GM18907 (cell line): Measurements from ENCODE around the gene UNC5CL.

Experiments used
- ATAC-seq: cut with Tn5 transposase; IDR thresholded peaks from one replicate; pipeline ENCODE4 v1.9.1; 2021; ENCODE audit warnings: mild to moderate bottlenecking, moderate library complexity; ENCODE audit not compliant: unreplicated experiment

UNC5CL gene

GRCh38 chr6:41064841-41065240 lies 25.8 kb upstream of the UNC5CL start:
- no peak for ATAC-seq

GRCh38 chr6:41063884-41064285 lies 24.9 kb upstream of the UNC5CL start:
- ATAC-seq: no peak

- no peak for ATAC-seq
These were observed 23.0 kb upstream of the UNC5CL start for GRCh38 chr6:41062056-41062455.

- ATAC-seq: no peak
These were observed 22.2 kb upstream of the UNC5CL start for GRCh38 chr6:41061196-41061726.

GRCh38 chr6:41059556-41059955 lies 20.5 kb upstream of the UNC5CL start:
- no peak for ATAC-seq

GRCh38 chr6:41058783-41059181 lies 19.8 kb upstream of the UNC5CL start:
- ATAC-seq: no peak

- ATAC-seq: no peak
These were observed 17.9 kb upstream of the UNC5CL start for GRCh38 chr6:41056768-41057490.

- ATAC-seq: no peak
These were observed 16.1 kb upstream of the UNC5CL start for GRCh38 chr6:41055149-41055548.

- no peak for ATAC-seq
These were observed 15.5 kb upstream of the UNC5CL start for GRCh38 chr6:41054511-41054910.

GRCh38 chr6:41053041-41053440 lies 14.0 kb upstream of the UNC5CL start, which contains the start of gene APOBEC2:
Gene APOBEC2 (plus strand): TSS chr6:41053202. CDS start chr6:41053348, 146 bp downstream.
- ATAC-seq: no peak

- no peak for ATAC-seq
These were observed 12.9 kb upstream of the UNC5CL start for GRCh38 chr6:41051873-41052272.

GRCh38 chr6:41050536-41050935 lies 11.5 kb upstream of the UNC5CL start:
- ATAC-seq: no peak

- no peak for ATAC-seq
These were observed 10.9 kb upstream of the UNC5CL start for GRCh38 chr6:41049955-41050354.

- ATAC-seq: no peak
These were observed 10.5 kb upstream of the UNC5CL start for GRCh38 chr6:41049521-41049920.

GRCh38 chr6:41047745-41048732 lies 9.0 kb upstream of the UNC5CL start:
- no peak for ATAC-seq

- ATAC-seq: no peak
These were observed 8.3 kb upstream of the UNC5CL start for GRCh38 chr6:41047306-41047705.

- no peak for ATAC-seq
These were observed 7.1 kb upstream of the UNC5CL start for GRCh38 chr6:41046084-41046483.

GRCh38 chr6:41045664-41046063 lies 6.6 kb upstream of the UNC5CL start:
- no peak for ATAC-seq

- no peak for ATAC-seq
These were observed 4.1 kb upstream of the UNC5CL start for GRCh38 chr6:41043151-41043550.

GRCh38 chr6:41042226-41043055 lies 3.4 kb upstream of the UNC5CL start, which contains the start of gene TSPO2:
Gene TSPO2 (plus strand): TSS chr6:41042467. CDS start chr6:41042986, 519 bp downstream.
- no peak for ATAC-seq
